ENCODE results near the gene SND1.

SND1 gene

DNA sequence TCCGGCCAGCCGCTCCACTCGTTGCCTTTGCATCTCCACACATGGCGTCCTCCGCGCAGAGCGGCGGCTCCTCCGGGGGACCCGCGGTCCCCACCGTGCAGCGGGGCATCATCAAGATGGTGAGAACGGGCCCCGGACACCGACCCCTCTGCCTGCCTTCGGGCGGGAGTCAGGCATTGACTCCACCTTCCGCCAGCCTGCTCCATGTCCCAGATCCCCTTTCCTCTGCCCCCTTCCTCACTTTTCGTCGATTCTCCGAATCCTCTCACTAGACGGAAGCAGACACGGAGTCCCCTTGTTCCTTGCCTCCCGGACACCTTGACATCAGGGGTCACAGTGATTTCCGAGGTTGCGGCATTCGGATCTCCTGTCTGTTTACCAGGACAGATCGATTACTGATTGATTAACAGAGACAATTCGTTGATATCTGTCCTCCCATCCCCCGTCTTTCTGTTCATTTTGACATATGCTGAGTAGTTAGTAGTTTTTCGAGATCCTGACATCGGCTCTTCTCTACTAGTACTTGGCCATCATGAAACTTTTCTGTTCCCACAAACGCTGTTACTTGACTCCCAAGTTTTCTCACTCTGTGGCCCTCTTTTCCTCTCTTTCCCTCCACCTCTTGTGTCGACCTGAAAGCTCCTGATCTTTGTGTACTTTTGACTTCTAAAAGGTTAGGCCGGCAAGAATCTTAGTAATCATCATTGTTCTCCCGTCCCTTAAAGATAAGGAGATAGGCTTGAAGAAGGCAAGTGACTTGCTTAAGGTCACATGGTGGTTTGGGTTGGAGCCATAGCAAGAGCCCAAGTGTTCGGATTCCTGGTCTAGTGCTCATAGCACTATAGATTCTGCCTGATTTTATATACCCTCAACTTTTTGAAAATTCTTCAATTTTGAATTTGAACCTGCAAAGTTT, 597 bp downstream of the SND1 start (continued):
- TF ChIP-seq, protein P1, sequence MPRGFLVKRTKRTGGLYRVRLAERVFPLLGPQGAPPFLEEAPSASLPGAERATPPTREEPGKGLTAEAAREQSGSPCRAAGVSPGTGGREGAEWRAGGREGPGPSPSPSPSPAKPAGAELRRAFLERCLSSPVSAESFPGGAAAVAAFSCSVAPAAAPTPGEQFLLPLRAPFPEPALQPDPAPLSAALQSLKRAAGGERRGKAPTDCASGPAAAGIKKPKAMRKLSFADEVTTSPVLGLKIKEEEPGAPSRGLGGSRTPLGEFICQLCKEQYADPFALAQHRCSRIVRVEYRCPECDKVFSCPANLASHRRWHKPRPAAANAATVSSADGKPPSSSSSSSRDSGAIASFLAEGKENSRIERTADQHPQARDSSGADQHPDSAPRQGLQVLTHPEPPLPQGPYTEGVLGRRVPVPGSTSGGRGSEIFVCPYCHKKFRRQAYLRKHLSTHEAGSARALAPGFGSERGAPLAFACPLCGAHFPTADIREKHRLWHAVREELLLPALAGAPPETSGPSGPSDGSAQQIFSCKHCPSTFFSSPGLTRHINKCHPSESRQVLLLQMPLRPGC (tag by site-specific recombination; IDR thresholded peaks at IDR 0.05) = 0 out of 2 replicates have a peak, but pooled peaks have one; percentile 18
- TF ChIP-seq ZBTB48 (tag by site-specific recombination; IDR thresholded peaks at IDR 0.05) (peak; percentile 49; the same call in 1 of the 2 replicates), ZNF610 (tag by site-specific recombination; IDR thresholded peaks at IDR 0.05; ENCODE audit: borderline replicate concordance) (peak; percentile 92), IKZF3 (tag by site-specific recombination; IDR thresholded peaks at IDR 0.05) (no peak), HOXA7 (CRISPR knock-in tag; IDR thresholded peaks at IDR 0.05; ENCODE audit: borderline replicate concordance) (no peak), ZNF2 (tag by site-specific recombination; IDR thresholded peaks at IDR 0.05) (peak; percentile 89), FEZF1 (tag by site-specific recombination; IDR thresholded peaks at IDR 0.05) (no peak), BCL11A (tag by site-specific recombination; IDR thresholded peaks at IDR 0.05; ENCODE audit: low read depth) (no peak), ZNF560 (tag by site-specific recombination; IDR thresholded peaks at IDR 0.05; ENCODE audit: borderline replicate concordance) (no peak), ZNF311 (tag by site-specific recombination; IDR thresholded peaks at IDR 0.05; ENCODE audit: borderline replicate concordance) (no peak), ZNF544 (tag by site-specific recombination; IDR thresholded peaks at IDR 0.05) (no peak), MYNN (tag by site-specific recombination; IDR thresholded peaks at IDR 0.05; ENCODE audit: borderline replicate concordance) (no peak), ZNF133 (tag by site-specific recombination; IDR thresholded peaks at IDR 0.05) (0 out of 2 replicates have a peak, but pooled peaks have one; percentile 32), ZNF114 (tag by site-specific recombination; IDR thresholded peaks at IDR 0.05) (no peak), ZBTB17 (tag by site-specific recombination; IDR thresholded peaks at IDR 0.05) (peak; percentile 93), ZNF391 (tag by site-specific recombination; IDR thresholded peaks at IDR 0.05; ENCODE audit: borderline replicate concordance, low read depth) (peak; percentile 71; the same call in 1 of the 2 replicates), GLI2 (tag by site-specific recombination; IDR thresholded peaks at IDR 0.05; ENCODE audit: borderline replicate concordance, low read depth) (no peak), ZNF677 (tag by site-specific recombination; IDR thresholded peaks at IDR 0.05) (no peak), KLF16 (tag by site-specific recombination; IDR thresholded peaks at IDR 0.05) (peak; percentile 69), ZNF843 (tag by site-specific recombination; IDR thresholded peaks at IDR 0.05) (0 out of 2 replicates have a peak, but pooled peaks have one; percentile 5), ZNF175 (tag by site-specific recombination; IDR thresholded peaks at IDR 0.05) (no peak)
- TF ChIP-seq, protein P2, sequence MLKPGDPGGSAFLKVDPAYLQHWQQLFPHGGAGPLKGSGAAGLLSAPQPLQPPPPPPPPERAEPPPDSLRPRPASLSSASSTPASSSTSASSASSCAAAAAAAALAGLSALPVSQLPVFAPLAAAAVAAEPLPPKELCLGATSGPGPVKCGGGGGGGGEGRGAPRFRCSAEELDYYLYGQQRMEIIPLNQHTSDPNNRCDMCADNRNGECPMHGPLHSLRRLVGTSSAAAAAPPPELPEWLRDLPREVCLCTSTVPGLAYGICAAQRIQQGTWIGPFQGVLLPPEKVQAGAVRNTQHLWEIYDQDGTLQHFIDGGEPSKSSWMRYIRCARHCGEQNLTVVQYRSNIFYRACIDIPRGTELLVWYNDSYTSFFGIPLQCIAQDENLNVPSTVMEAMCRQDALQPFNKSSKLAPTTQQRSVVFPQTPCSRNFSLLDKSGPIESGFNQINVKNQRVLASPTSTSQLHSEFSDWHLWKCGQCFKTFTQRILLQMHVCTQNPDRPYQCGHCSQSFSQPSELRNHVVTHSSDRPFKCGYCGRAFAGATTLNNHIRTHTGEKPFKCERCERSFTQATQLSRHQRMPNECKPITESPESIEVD (tag by site-specific recombination; IDR thresholded peaks at IDR 0.05) = no peak
- TF ChIP-seq, protein P3, sequence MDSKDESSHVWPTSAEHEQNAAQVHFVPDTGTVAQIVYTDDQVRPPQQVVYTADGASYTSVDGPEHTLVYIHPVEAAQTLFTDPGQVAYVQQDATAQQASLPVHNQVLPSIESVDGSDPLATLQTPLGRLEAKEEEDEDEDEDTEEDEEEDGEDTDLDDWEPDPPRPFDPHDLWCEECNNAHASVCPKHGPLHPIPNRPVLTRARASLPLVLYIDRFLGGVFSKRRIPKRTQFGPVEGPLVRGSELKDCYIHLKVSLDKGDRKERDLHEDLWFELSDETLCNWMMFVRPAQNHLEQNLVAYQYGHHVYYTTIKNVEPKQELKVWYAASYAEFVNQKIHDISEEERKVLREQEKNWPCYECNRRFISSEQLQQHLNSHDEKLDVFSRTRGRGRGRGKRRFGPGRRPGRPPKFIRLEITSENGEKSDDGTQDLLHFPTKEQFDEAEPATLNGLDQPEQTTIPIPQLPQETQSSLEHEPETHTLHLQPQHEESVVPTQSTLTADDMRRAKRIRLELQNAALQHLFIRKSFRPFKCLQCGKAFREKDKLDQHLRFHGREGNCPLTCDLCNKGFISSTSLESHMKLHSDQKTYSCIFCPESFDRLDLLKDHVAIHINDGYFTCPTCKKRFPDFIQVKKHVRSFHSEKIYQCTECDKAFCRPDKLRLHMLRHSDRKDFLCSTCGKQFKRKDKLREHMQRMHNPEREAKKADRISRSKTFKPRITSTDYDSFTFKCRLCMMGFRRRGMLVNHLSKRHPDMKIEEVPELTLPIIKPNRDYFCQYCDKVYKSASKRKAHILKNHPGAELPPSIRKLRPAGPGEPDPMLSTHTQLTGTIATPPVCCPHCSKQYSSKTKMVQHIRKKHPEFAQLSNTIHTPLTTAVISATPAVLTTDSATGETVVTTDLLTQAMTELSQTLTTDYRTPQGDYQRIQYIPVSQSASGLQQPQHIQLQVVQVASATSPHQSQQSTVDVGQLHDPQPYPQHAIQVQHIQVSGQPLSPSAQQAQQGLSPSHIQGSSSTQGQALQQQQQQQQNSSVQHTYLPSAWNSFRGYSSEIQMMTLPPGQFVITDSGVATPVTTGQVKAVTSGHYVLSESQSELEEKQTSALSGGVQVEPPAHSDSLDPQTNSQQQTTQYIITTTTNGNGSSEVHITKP (tag by site-specific recombination; IDR thresholded peaks at IDR 0.05) = no peak
- TF ChIP-seq, protein P4, sequence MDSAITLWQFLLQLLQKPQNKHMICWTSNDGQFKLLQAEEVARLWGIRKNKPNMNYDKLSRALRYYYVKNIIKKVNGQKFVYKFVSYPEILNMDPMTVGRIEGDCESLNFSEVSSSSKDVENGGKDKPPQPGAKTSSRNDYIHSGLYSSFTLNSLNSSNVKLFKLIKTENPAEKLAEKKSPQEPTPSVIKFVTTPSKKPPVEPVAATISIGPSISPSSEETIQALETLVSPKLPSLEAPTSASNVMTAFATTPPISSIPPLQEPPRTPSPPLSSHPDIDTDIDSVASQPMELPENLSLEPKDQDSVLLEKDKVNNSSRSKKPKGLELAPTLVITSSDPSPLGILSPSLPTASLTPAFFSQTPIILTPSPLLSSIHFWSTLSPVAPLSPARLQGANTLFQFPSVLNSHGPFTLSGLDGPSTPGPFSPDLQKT (IDR thresholded peaks at IDR 0.05; ENCODE audit: borderline replicate concordance, low read depth, low read length) = no peak
- TF ChIP-seq, protein P5, sequence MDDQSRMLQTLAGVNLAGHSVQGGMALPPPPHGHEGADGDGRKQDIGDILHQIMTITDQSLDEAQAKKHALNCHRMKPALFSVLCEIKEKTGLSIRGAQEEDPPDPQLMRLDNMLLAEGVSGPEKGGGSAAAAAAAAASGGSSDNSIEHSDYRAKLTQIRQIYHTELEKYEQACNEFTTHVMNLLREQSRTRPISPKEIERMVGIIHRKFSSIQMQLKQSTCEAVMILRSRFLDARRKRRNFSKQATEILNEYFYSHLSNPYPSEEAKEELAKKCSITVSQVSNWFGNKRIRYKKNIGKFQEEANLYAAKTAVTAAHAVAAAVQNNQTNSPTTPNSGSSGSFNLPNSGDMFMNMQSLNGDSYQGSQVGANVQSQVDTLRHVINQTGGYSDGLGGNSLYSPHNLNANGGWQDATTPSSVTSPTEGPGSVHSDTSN (CRISPR knock-in tag; IDR thresholded peaks at IDR 0.05) = no peak
- TF ChIP-seq, protein P6, sequence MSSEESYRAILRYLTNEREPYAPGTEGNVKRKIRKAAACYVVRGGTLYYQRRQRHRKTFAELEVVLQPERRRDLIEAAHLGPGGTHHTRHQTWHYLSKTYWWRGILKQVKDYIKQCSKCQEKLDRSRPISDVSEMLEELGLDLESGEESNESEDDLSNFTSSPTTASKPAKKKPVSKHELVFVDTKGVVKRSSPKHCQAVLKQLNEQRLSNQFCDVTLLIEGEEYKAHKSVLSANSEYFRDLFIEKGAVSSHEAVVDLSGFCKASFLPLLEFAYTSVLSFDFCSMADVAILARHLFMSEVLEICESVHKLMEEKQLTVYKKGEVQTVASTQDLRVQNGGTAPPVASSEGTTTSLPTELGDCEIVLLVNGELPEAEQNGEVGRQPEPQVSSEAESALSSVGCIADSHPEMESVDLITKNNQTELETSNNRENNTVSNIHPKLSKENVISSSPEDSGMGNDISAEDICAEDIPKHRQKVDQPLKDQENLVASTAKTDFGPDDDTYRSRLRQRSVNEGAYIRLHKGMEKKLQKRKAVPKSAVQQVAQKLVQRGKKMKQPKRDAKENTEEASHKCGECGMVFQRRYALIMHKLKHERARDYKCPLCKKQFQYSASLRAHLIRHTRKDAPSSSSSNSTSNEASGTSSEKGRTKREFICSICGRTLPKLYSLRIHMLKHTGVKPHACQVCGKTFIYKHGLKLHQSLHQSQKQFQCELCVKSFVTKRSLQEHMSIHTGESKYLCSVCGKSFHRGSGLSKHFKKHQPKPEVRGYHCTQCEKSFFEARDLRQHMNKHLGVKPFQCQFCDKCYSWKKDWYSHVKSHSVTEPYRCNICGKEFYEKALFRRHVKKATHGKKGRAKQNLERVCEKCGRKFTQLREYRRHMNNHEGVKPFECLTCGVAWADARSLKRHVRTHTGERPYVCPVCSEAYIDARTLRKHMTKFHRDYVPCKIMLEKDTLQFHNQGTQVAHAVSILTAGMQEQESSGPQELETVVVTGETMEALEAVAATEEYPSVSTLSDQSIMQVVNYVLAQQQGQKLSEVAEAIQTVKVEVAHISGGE (tag by site-specific recombination; conservative IDR thresholded peaks at IDR 0.05; ENCODE audit: low read depth) = peak; percentile 24; the same call in 1 of the 2 replicates
